Caco-2 (cell line): ENCODE results near the gene CEP41. TPM values are rescaled to one million over a fixed set of nuclear protein-coding genes. Genes with fewer than 3 reads are reported as not detected.

Experiments used
- BruUV-seq: library from RNA; stranded (reverse); fragments of 400-500 nt; replicated peaks from 2 replicates; lab custom pipeline; 2021; lab: Mats Ljungman, UMichigan
- CTCF ChIA-PET: fragments of 300-600 bp; sonication (Branson Sonifier 250); formaldehyde crosslinking; loops from one replicate; lab custom pipeline; 2022; ENCODE audit warnings: antibody characterized with exemption; lab: Charles Lee
- POLR2A ChIA-PET: fragments of 300-600 bp; sonication (Branson Sonifier 250); formaldehyde crosslinking; loops from one replicate; lab custom pipeline; 2022; ENCODE audit warnings: antibody characterized with exemption; lab: Charles Lee
- DNase-seq, 2 experiments: peaks; one replicate each; pipeline versions ENCODE4 v3.0.0 to v3.0.0-alpha.2; 2020 to 2022
- H3K27me3 ChIP-seq: replicated peaks from 2 replicates; pipeline ENCODE4 v1.6.0; 2011; ENCODE audit warnings: low read length; ENCODE audit not compliant: control insufficient read depth, insufficient read depth
- H3K36me3 ChIP-seq: 2 replicates; pipeline ENCODE4 v1.5.1; 2011; ENCODE audit warnings: low read length; ENCODE audit not compliant: control insufficient read depth, insufficient read depth
- H3K4me1 ChIP-seq: fragments of 250-450 bp; sonication (Bioruptor Pico); 2 replicates; pipeline ENCODE4 v1.5.1; 2020; ENCODE audit warnings: mild to moderate bottlenecking
- H3K4me3 ChIP-seq: 2 replicates; pipeline ENCODE4 v1.5.1; 2011; ENCODE audit warnings: low read depth, mild to moderate bottlenecking, control low read depth, low read length
- H3K9me3 ChIP-seq: fragments of 250-450 bp; sonication (Bioruptor Pico); 2 replicates; pipeline ENCODE4 v1.5.1; 2020; ENCODE audit warnings: mild to moderate bottlenecking, moderate library complexity
- H3K27ac Mint-ChIP-seq: one replicate; pipeline ENCODE4 v1.8.0; 2022; ENCODE audit warnings: mixed read lengths; ENCODE audit not compliant: unreplicated experiment
- H3K27me3 Mint-ChIP-seq: one replicate; pipeline ENCODE4 v1.8.0; 2022; ENCODE audit warnings: mixed read lengths; ENCODE audit not compliant: insufficient read depth, unreplicated experiment
- H3K36me3 Mint-ChIP-seq: one replicate; pipeline ENCODE4 v1.8.0; 2022; ENCODE audit warnings: mild to moderate bottlenecking, mixed read lengths; ENCODE audit not compliant: insufficient read depth, unreplicated experiment
- H3K4me1 Mint-ChIP-seq: one replicate; pipeline ENCODE4 v1.8.0; 2022; ENCODE audit warnings: low read depth, mixed read lengths; ENCODE audit not compliant: unreplicated experiment
- H3K4me3 Mint-ChIP-seq: one replicate; pipeline ENCODE4 v1.8.0; 2022; ENCODE audit warnings: mild to moderate bottlenecking, moderate library complexity, mixed read lengths; ENCODE audit not compliant: unreplicated experiment
- H3K9me3 Mint-ChIP-seq: one replicate; pipeline ENCODE4 v1.8.0; 2022; ENCODE audit warnings: mixed read lengths; ENCODE audit not compliant: unreplicated experiment
- intact Hi-C: fragments of 100-400 bp; cut with micrococcal nuclease; formaldehyde crosslinking; loops from one replicate; pipeline ENCODE4 v1.10.0; 2022; ENCODE audit not compliant: unreplicated experiment
- total RNA-seq: library from RNA; stranded (reverse); gene quantifications from 2 replicates; pipeline ENCODE4 v1.2.3, GENCODE V29; 2022
- TF ChIP-seq, protein P1 (sequence below), 2 experiments: fragments of 200-600 bp in 1 of 2; IDR thresholded peaks; 1 replicate in 1 of 2; 2 replicates in 1 of 2; pipeline versions ENCODE4 v1.5.1 to v1.8.0; 2011 to 2022; ENCODE audit warnings: antibody characterized with exemption in 1 of 2, control low read depth in 1 of 2, inconsistent platforms in 1 of 2, low read depth in 1 of 2, low read length in 1 of 2, mild to moderate bottlenecking in 1 of 2, moderate library complexity in 1 of 2; ENCODE audit not compliant: insufficient read depth in 1 of 2, severe bottlenecking in 1 of 2, unreplicated experiment in 1 of 2

The CEP41 gene
- total RNA-seq, 1 experiment from 2014 or later, result 14.9 TPM

DNA sequence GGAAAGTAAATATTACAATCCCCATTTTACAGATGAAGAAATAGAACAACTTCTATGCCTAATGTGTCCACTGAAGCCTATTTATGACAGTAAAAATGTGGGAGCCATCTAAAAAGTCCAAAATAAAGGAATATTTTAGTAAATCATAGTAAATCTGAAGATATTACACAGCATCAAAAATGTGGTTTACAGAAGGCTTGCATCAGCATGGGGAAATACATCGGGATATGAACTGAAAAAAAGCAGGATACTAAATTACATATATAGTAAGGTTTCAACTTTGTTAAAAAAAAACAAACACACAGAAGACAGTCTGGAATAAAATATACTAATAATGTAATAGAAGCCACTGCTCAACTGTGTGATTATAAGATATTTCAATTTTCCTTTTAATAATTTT is 39.7 kb downstream of the CEP41 start:
- no peaks in the 10 kb centered on the region for H3K36me3 Mint-ChIP-seq
- H3K27me3 Mint-ChIP-seq, result no peaks in the 10 kb centered on the region
- BruUV-seq, result no TSS peak
- ChIA-PET POLR2A (no interaction called here), CTCF (no interaction called here)
- H3K4me1 Mint-ChIP-seq, result no peaks in the 10 kb centered on the region
- H3K27me3 ChIP-seq, result no peaks in the 10 kb centered on the region
- no peak overlapping the region for H3K4me3 Mint-ChIP-seq
- intact Hi-C loops, result no loop called here
- no peak overlapping the region for H3K4me3 ChIP-seq
- H3K4me1 ChIP-seq, result no peaks in the 10 kb centered on the region
- no peaks in the 10 kb centered on the region for H3K36me3 ChIP-seq
- no peak for DNase-seq
- H3K9me3 Mint-ChIP-seq, result no peaks in the 10 kb centered on the region
- no peak overlapping the region for H3K27ac Mint-ChIP-seq
- TF ChIP-seq, protein P1, sequence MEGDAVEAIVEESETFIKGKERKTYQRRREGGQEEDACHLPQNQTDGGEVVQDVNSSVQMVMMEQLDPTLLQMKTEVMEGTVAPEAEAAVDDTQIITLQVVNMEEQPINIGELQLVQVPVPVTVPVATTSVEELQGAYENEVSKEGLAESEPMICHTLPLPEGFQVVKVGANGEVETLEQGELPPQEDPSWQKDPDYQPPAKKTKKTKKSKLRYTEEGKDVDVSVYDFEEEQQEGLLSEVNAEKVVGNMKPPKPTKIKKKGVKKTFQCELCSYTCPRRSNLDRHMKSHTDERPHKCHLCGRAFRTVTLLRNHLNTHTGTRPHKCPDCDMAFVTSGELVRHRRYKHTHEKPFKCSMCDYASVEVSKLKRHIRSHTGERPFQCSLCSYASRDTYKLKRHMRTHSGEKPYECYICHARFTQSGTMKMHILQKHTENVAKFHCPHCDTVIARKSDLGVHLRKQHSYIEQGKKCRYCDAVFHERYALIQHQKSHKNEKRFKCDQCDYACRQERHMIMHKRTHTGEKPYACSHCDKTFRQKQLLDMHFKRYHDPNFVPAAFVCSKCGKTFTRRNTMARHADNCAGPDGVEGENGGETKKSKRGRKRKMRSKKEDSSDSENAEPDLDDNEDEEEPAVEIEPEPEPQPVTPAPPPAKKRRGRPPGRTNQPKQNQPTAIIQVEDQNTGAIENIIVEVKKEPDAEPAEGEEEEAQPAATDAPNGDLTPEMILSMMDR (IDR thresholded peaks at IDR 0.05; ENCODE audit: insufficient read depth in 1 of 2, low read depth in 1 of 2, low read length in 1 of 2, severe bottlenecking in 1 of 2, unreplicated experiment in 1 of 2), result no peak
- no peaks in the 10 kb centered on the region for H3K9me3 ChIP-seq

DNA sequence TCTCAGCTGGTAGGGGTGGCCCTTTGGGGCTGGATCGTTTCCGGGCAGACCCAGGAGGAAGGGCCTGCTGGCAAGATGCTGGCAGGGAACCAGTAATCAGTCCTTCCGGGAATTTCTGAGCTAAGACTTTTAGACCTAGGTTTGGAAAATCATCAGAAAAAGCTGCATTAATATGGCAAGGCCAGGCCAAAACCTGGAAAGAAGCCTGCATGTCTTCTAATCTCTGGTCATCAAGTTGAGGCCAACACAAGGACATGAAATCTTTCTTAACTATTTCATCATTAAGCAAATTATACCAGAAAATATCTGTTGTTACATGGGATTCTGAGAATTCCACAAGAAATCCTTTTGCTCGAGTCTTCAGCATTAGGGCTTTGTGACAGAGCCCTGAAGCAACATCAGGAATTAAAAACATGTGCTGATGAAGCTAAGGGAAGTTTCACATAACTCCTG is 40.7 kb downstream of the CEP41 start:
- CTCF ChIA-PET, result no interaction called here
- H3K9me3 Mint-ChIP-seq, result no peaks in the 10 kb centered on the region
- no peaks in the 10 kb centered on the region for H3K27me3 Mint-ChIP-seq
- no peak overlapping the region for H3K4me3 ChIP-seq
- H3K27ac Mint-ChIP-seq, result no peak overlapping the region
- no peaks in the 10 kb centered on the region for H3K9me3 ChIP-seq
- H3K27me3 ChIP-seq, result no peaks in the 10 kb centered on the region
- no peaks in the 10 kb centered on the region for H3K4me1 ChIP-seq
- H3K36me3 Mint-ChIP-seq, result no peaks in the 10 kb centered on the region
- TF ChIP-seq, protein P1 (IDR thresholded peaks at IDR 0.05; ENCODE audit: insufficient read depth in 1 of 2, low read depth in 1 of 2, low read length in 1 of 2, severe bottlenecking in 1 of 2, unreplicated experiment in 1 of 2), result no peak
- H3K36me3 ChIP-seq, result no peaks in the 10 kb centered on the region
- POLR2A ChIA-PET, result no interaction called here
- H3K4me3 Mint-ChIP-seq, result no peak overlapping the region
- intact Hi-C loops, result no loop called here
- H3K4me1 Mint-ChIP-seq, result no peaks in the 10 kb centered on the region
- BruUV-seq, result no TSS peak
- DNase-seq, result no peak

DNA sequence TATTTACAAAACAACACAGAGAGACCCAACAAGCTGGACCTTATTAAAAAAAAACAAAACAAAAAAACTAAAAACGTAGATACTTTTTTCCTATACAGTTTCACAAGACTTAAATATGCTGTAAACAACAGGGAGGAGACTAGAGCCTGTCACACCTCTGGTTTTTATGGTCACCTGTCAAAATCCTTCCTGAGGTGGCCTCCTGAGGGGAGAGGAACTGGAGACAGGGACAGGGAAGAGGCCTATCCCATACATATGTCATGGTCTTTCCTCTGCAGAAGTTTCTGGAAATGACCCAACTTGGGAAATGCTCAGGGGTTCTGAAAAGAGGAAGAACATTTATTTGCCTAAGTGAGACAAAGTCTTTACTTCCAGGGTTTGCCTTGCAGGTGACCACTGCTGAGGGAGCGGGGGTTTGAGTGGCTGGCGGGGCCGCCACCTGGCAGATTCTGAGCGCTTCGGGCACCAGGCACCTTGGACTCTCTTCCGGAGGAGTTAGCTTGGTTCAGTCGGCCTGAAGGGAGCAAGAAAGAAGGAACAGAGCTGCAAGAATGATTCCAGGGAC is 42.2 kb downstream of the CEP41 start:
- Mint-ChIP-seq H3K27ac (no peak overlapping the region), H3K4me1 (peaks cover 7% of the 10 kb centered on the region)
- POLR2A ChIA-PET, result no interaction called here

More for the DNA sequence above, 42.2 kb downstream of the CEP41 start:
- Mint-ChIP-seq H3K36me3 (no peaks in the 10 kb centered on the region), H3K27me3 (no peaks in the 10 kb centered on the region), H3K9me3 (no peaks in the 10 kb centered on the region), H3K4me3 (no peak overlapping the region)
- H3K4me1 ChIP-seq, result no peaks in the 10 kb centered on the region
- no peaks in the 10 kb centered on the region for H3K9me3 ChIP-seq
- H3K27me3 ChIP-seq, result no peaks in the 10 kb centered on the region
- H3K36me3 ChIP-seq, result no peaks in the 10 kb centered on the region
- no TSS peak for BruUV-seq
- intact Hi-C loops, result no loop called here
- no peak overlapping the region for H3K4me3 ChIP-seq
- CTCF ChIA-PET, result no interaction called here
- no peak for DNase-seq
- TF ChIP-seq, protein P1 (IDR thresholded peaks at IDR 0.05; ENCODE audit: insufficient read depth in 1 of 2, low read depth in 1 of 2, low read length in 1 of 2, severe bottlenecking in 1 of 2, unreplicated experiment in 1 of 2), result no peak
